Mesenchymal stem cell (in vitro differentiated cells and primary cell): ENCODE results near the gene RERE.
"Not testable (repeated sequence)": the region's sequence is repeated elsewhere in the genome, so short reads cannot be mapped to it uniquely, and the experiment has no call there.

ENCODE experiments used
- DNase-seq: peaks from one replicate; pipeline ENCODE4 v3.0.0-alpha.2; 2013
- H2AFZ ChIP-seq: one replicate; pipeline ENCODE4 v1.6.1; 2013; ENCODE audit warnings: low read depth, mild to moderate bottlenecking, control low read depth, inconsistent platforms, low read length, moderate library complexity
- H2AK5ac ChIP-seq: 2 replicates; pipeline ENCODE4 v1.6.1; 2013; ENCODE audit warnings: low read length, moderate library complexity, mild to moderate bottlenecking, inconsistent platforms; ENCODE audit not compliant: severe bottlenecking
- H2BK120ac ChIP-seq: one replicate; pipeline ENCODE4 v1.6.1; 2013; ENCODE audit warnings: low read depth, mild to moderate bottlenecking, inconsistent platforms, low read length, moderate library complexity
- H2BK12ac ChIP-seq, 2 experiments: one replicate each; pipeline ENCODE4 v1.6.1; 2013; ENCODE audit warnings: inconsistent platforms in 2 of 2, low read length in 2 of 2, mild to moderate bottlenecking in 2 of 2, moderate library complexity in 2 of 2, control low read depth in 1 of 2
- H2BK15ac ChIP-seq: one replicate; pipeline ENCODE4 v1.6.1; 2013; ENCODE audit warnings: mild to moderate bottlenecking, low read depth, inconsistent platforms; ENCODE audit not compliant: poor library complexity, severe bottlenecking
- H2BK5ac ChIP-seq: 2 replicates; pipeline ENCODE4 v1.6.1; 2013; ENCODE audit warnings: low read depth, mild to moderate bottlenecking, low read length, control low read depth, inconsistent platforms; ENCODE audit not compliant: poor library complexity, severe bottlenecking
- H3K14ac ChIP-seq, 2 experiments: one replicate each; pipeline ENCODE4 v1.6.1; 2013; ENCODE audit warnings: inconsistent platforms in 2 of 2, low read length in 2 of 2, control low read depth in 1 of 2, mild to moderate bottlenecking in 1 of 2, moderate library complexity in 1 of 2
- H3K18ac ChIP-seq, 2 experiments: one replicate each; pipeline ENCODE4 v1.6.1; 2013; ENCODE audit warnings: inconsistent platforms in 2 of 2, low read length in 2 of 2, control low read depth in 1 of 2, low read depth in 1 of 2, mild to moderate bottlenecking in 1 of 2
- H3K23ac ChIP-seq, 2 experiments: one replicate each; pipeline ENCODE4 v1.6.1; 2013; ENCODE audit warnings: inconsistent platforms in 2 of 2, low read length in 2 of 2, mild to moderate bottlenecking in 2 of 2, moderate library complexity in 2 of 2, control low read depth in 1 of 2
- H3K27ac ChIP-seq: 2 replicates; pipeline ENCODE4 v1.5.1; 2013; ENCODE audit warnings: mild to moderate bottlenecking, moderate library complexity, low read length, control low read depth, inconsistent platforms; ENCODE audit not compliant: poor library complexity, severe bottlenecking
- H3K27me3 ChIP-seq, 2 experiments: 2 replicates each; pipeline versions ENCODE4 v1.6.1 to v1.7.0; 2013; ENCODE audit warnings: low read length in 2 of 2, mild to moderate bottlenecking in 2 of 2, moderate library complexity in 2 of 2, control low read depth in 1 of 2, inconsistent platforms in 1 of 2; ENCODE audit not compliant: control insufficient read depth in 1 of 2, insufficient read depth in 1 of 2
- H3K36me3 ChIP-seq, 2 experiments: 2 replicates each; pipeline versions ENCODE4 v1.6.1 to v1.7.0; 2013; ENCODE audit warnings: low read length in 2 of 2, control low read depth in 1 of 2, inconsistent platforms in 1 of 2, low read depth in 1 of 2, mild to moderate bottlenecking in 1 of 2; ENCODE audit not compliant: insufficient read depth in 2 of 2, control insufficient read depth in 1 of 2
- H3K4ac ChIP-seq, 2 experiments: one replicate each; pipeline ENCODE4 v1.6.1; 2013; ENCODE audit warnings: inconsistent platforms in 2 of 2, low read length in 2 of 2, mild to moderate bottlenecking in 2 of 2, moderate library complexity in 2 of 2, control low read depth in 1 of 2, low read depth in 1 of 2
- H3K4me1 ChIP-seq: 2 replicates; pipeline ENCODE4 v1.6.1; 2013; ENCODE audit warnings: low read depth, low read length, control low read depth; ENCODE audit not compliant: control insufficient read depth, insufficient read depth
- H3K4me2 ChIP-seq: 2 replicates; pipeline ENCODE4 v1.6.1; 2013; ENCODE audit warnings: low read length, mild to moderate bottlenecking, inconsistent platforms; ENCODE audit not compliant: poor library complexity, severe bottlenecking
- H3K4me3 ChIP-seq, 2 experiments: 2 replicates each; pipeline versions ENCODE4 v1.5.1 to v1.7.0; 2013; ENCODE audit warnings: low read length in 2 of 2, mild to moderate bottlenecking in 2 of 2, control low read depth in 1 of 2, low read depth in 1 of 2; ENCODE audit not compliant: insufficient read depth in 1 of 2
- H3K79me1 ChIP-seq: replicated peaks from 2 replicates; pipeline ENCODE4 v1.6.1; 2013; ENCODE audit warnings: mild to moderate bottlenecking, control low read depth, low read length, inconsistent platforms; ENCODE audit not compliant: poor library complexity, severe bottlenecking
- H3K9ac ChIP-seq: 2 replicates; pipeline ENCODE4 v1.7.0; 2013; ENCODE audit warnings: mild to moderate bottlenecking, low read length, moderate library complexity
- H3K9me3 ChIP-seq: 2 replicates; pipeline ENCODE4 v1.7.0; 2013; ENCODE audit warnings: mild to moderate bottlenecking, low read length; ENCODE audit not compliant: control insufficient read depth
- H4K8ac ChIP-seq: one replicate; pipeline ENCODE4 v1.6.1; 2013; ENCODE audit warnings: inconsistent platforms, mild to moderate bottlenecking, low read length, moderate library complexity
- H4K91ac ChIP-seq: one replicate; pipeline ENCODE4 v1.6.1; 2013; ENCODE audit warnings: mild to moderate bottlenecking, low read length, inconsistent platforms
- WGBS: methylation state at CpG from one replicate; pipeline ENCODE4 v1.1.7; 2013; ENCODE audit warnings: mixed read lengths; 5-methylcytosine and 5-hydroxymethylcytosine counted together

RERE gene

DNA sequence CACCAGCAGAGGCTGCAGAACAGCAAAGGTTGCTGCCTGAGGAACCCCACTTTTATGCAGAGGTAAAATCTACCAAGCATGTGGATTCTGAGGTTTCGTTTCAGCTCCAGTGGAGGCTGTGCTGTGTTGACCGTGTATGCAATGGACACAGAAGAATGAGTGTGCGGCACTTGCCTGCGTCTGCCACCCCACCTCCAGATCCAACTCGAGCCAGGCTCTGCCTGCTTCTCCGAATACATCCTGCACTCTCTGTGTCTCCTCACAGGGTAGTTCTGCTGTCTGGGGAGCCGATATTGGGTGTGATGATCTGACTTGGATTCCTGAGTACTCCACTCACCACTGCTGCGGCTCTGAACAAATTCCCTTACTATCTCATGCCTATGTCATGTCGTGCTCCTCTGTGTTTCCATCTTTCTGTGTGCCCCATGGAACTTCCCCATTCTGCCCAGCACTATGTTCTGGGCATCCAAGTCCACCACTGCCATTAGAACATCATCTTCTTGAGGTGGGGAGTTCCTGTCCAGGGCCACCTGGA lies 369.8 kb downstream of the RERE start:
- peaks cover 2% of the 10 kb centered on the region for H3K4me1 ChIP-seq
- no peaks in the 10 kb centered on the region for H3K27me3 ChIP-seq
- 96% methylated on average over 9 of the region's 9 CpGs for WGBS

GRCh38 chr1:8446119-8446518 lies 371.3 kb downstream of the RERE start:
- H2AFZ ChIP-seq, H3K4me3 ChIP-seq, H3K18ac ChIP-seq, H3K27ac ChIP-seq, DNase-seq, H2BK120ac ChIP-seq, H3K27me3 ChIP-seq, H2BK15ac ChIP-seq, H3K9ac ChIP-seq, H3K14ac ChIP-seq, H2BK5ac ChIP-seq, H2BK12ac ChIP-seq, H3K36me3 ChIP-seq, H3K4me1 ChIP-seq, H3K4ac ChIP-seq, H2AK5ac ChIP-seq, H3K4me2 ChIP-seq, H4K91ac ChIP-seq, H3K23ac ChIP-seq, H3K9me3 ChIP-seq, H4K8ac ChIP-seq: not testable (repeated sequence)
- peaks cover 27% of the 10 kb centered on the region for H3K79me1 ChIP-seq
- WGBS, result 95% methylated on average over 5 of the region's 5 CpGs

More for the DNA sequence above, 369.8 kb downstream of the RERE start:
- H3K4me3 ChIP-seq, result no peak overlapping the region
- H3K4ac ChIP-seq, result no peak overlapping the region
- H3K4me2 ChIP-seq, result no peak overlapping the region
- H3K18ac ChIP-seq, result no peak overlapping the region
- DNase-seq, result no peak
- H3K9me3 ChIP-seq, result no peaks in the 10 kb centered on the region
- no peak overlapping the region for H2AK5ac ChIP-seq
- no peak overlapping the region for H4K8ac ChIP-seq
- no peak overlapping the region for H2BK15ac ChIP-seq
- H2AFZ ChIP-seq, result no peak overlapping the region
- H3K79me1 ChIP-seq, result peaks cover 33% of the 10 kb centered on the region
- no peak overlapping the region for H2BK12ac ChIP-seq
- no peak overlapping the region for H3K9ac ChIP-seq
- H3K27ac ChIP-seq, result no peak overlapping the region
- H2BK5ac ChIP-seq, result no peak overlapping the region
- no peak overlapping the region for H3K14ac ChIP-seq
- H3K23ac ChIP-seq, result no peak overlapping the region
- H4K91ac ChIP-seq, result no peak overlapping the region
- H2BK120ac ChIP-seq, result no peak overlapping the region
- H3K36me3 ChIP-seq, result peaks cover 0 to 6% of the 10 kb centered on the region in 2 experiments

GRCh38 chr1:8443558-8444194 lies 373.8 kb downstream of the RERE start:
- H2BK15ac ChIP-seq, result no peak overlapping the region
- no peak overlapping the region for H3K4me3 ChIP-seq
- no peak overlapping the region for H3K14ac ChIP-seq
- no peak overlapping the region for H3K4me2 ChIP-seq
- no peak overlapping the region for H3K4ac ChIP-seq
- H4K91ac ChIP-seq, result no peak overlapping the region
- no peak overlapping the region for H3K27ac ChIP-seq
- DNase-seq, result no peak
- peaks cover 24% of the 10 kb centered on the region for H3K79me1 ChIP-seq
- H3K18ac ChIP-seq, result no peak overlapping the region
- H2AFZ ChIP-seq, result no peak overlapping the region
- no peaks in the 10 kb centered on the region for H3K9me3 ChIP-seq
- H2BK5ac ChIP-seq, result no peak overlapping the region
- H2BK12ac ChIP-seq, result no peak overlapping the region
- no peak overlapping the region for H3K23ac ChIP-seq
- no peak overlapping the region for H2AK5ac ChIP-seq
- H3K9ac ChIP-seq, result no peak overlapping the region
- 75% methylated on average over 1 of the region's 1 CpG for WGBS
- H3K27me3 ChIP-seq, result no peaks in the 10 kb centered on the region
- H2BK120ac ChIP-seq, result no peak overlapping the region
- H3K4me1 ChIP-seq, result no peaks in the 10 kb centered on the region
- no peak overlapping the region for H4K8ac ChIP-seq
- H3K36me3 ChIP-seq, result peaks cover 0 to 9% of the 10 kb centered on the region in 2 experiments

DNA sequence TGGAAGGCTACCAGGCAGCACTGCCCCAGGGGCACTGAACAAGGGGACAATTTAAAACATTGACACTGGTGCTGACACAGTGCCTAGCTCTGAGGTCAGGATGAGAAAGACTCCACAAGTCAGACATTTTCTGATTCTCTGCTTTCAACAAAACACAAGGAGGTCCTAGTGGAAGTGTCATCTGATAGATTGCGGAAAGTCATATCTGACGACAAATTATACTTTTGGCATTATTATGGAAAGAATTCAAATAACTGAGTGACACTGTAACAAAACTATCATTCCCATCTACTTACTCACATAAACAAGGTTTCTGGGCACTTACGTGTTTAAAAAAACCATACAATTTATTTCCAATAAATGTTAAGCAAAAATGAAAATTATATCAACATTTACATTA lies 376.0 kb downstream of the RERE start:
- no CpG with 5 or more reads among the region's 3 CpGs for WGBS
- H3K4me2 ChIP-seq, result no peak overlapping the region
- no peak overlapping the region for H3K4ac ChIP-seq
- no peaks in the 10 kb centered on the region for H3K27me3 ChIP-seq
- no peak overlapping the region for H2AK5ac ChIP-seq
- H4K8ac ChIP-seq, result peak overlapping the region; percentile 7
- peak overlapping the region in 1 of 2 experiments; percentile 34 for H2BK12ac ChIP-seq
- no peak overlapping the region for H2BK120ac ChIP-seq
- H3K79me1 ChIP-seq, result peaks cover 29% of the 10 kb centered on the region
- peaks cover 0 to 3% of the 10 kb centered on the region in 2 experiments for H3K36me3 ChIP-seq
- peak overlapping the region; percentile 7 to 68 for H3K18ac ChIP-seq
- no peak overlapping the region for H3K23ac ChIP-seq
- no peak overlapping the region for H2BK15ac ChIP-seq
- H2BK5ac ChIP-seq, result no peak overlapping the region
- no peak overlapping the region for H3K27ac ChIP-seq
- DNase-seq, result no peak
- no peak overlapping the region for H3K4me3 ChIP-seq
- no peak overlapping the region for H3K9ac ChIP-seq
- H3K14ac ChIP-seq, result peak overlapping the region in 1 of 2 experiments; percentile 53
- H3K9me3 ChIP-seq, result no peaks in the 10 kb centered on the region
- peaks cover 2% of the 10 kb centered on the region for H3K4me1 ChIP-seq
- no peak overlapping the region for H2AFZ ChIP-seq
- no peak overlapping the region for H4K91ac ChIP-seq
